Inflammatory macrophage treated with lipopolysaccharide for 4 hours (primary cell): ENCODE results near the gene ST8SIA5.

Source experiments
- DNase-seq: peaks from one replicate; pipeline ENCODE4 v3.0.0-alpha.2; 2020

The ST8SIA5 gene

GRCh38 chr18:46705521-46705920 lies 51.3 kb downstream of the ST8SIA5 start:
- no peak for DNase-seq

DNA sequence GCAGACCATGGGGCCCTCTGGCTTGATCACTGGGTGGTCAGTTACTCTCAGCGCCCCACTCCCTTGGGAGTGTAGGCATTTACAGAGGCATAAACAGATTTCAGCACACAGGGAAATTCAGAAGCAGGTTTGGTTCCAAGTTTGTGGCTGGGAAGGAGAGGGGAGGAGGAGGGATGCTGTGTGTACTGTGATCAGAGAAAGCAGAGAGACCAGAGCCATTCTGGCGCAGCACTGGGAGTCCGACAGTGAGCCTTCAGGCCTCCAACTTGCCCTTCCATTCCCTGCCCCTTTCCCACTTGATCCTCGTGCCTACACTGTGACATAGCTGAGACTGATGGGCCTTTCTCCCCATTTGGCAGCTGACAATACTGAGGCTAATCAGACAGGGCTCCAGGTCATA lies 52.0 kb downstream of the ST8SIA5 start:
- DNase-seq = no peak

- no peak for DNase-seq
Observed at GRCh38 chr18:46704189-46704588, 52.7 kb downstream of the ST8SIA5 start.

DNA sequence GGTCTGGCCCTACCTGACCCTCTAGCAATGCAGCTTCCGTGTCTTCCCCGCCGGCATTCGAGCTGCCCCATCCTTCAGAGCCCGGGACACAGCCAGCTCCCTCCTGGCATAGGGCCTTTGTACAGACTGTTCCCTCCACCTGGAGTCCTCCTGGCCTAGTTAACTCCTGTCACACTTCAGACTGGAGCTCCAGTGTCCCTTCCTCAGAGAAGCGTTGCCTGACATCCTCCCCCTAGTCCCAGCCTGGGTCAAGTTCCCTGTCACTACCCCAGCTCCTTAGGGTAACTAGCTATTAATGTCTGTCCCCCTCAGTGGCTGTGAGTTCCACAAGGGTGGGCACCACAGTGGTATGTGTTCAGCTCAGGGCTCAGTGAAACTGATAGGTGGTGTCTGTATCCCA lies 54.4 kb downstream of the ST8SIA5 start:
- no peak for DNase-seq

GRCh38 chr18:46700066-46700824 lies 56.6 kb downstream of the ST8SIA5 start:
- no peak for DNase-seq

GRCh38 chr18:46696702-46697101 lies 60.2 kb downstream of the ST8SIA5 start:
- no peak for DNase-seq

- no peak for DNase-seq
Observed at GRCh38 chr18:46696268-46696667, 60.6 kb downstream of the ST8SIA5 start.

GRCh38 chr18:46693996-46694395 lies 62.9 kb downstream of the ST8SIA5 start:
- DNase-seq = no peak

- no peak for DNase-seq
Observed at GRCh38 chr18:46688853-46689525, 67.9 kb downstream of the ST8SIA5 start.

DNA sequence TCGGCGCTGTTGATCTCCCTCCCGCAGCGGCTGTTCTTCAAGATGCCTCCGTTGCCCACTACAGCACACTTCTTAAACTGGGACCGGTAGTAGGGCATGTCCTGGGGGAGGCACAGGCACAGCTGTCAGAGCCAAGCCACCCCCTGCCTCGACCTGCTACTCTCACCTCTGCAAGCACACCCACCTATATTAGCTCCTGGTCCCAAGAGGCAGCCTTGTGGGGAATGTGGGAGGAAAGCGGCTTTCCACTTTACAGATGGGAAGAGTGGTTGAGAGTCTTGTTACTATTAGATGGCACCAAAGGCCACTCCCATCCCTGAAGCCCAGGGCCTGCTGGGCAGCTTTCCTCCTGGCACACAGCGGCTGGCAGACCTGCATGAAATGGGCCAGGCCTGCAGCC lies 70.7 kb downstream of the ST8SIA5 start:
- no peak for DNase-seq

GRCh38 chr18:46683252-46683651 lies 73.6 kb downstream of the ST8SIA5 start:
- no peak for DNase-seq

- no peak for DNase-seq
Observed at GRCh38 chr18:46680784-46681695, 75.8 kb downstream of the ST8SIA5 start.

DNA sequence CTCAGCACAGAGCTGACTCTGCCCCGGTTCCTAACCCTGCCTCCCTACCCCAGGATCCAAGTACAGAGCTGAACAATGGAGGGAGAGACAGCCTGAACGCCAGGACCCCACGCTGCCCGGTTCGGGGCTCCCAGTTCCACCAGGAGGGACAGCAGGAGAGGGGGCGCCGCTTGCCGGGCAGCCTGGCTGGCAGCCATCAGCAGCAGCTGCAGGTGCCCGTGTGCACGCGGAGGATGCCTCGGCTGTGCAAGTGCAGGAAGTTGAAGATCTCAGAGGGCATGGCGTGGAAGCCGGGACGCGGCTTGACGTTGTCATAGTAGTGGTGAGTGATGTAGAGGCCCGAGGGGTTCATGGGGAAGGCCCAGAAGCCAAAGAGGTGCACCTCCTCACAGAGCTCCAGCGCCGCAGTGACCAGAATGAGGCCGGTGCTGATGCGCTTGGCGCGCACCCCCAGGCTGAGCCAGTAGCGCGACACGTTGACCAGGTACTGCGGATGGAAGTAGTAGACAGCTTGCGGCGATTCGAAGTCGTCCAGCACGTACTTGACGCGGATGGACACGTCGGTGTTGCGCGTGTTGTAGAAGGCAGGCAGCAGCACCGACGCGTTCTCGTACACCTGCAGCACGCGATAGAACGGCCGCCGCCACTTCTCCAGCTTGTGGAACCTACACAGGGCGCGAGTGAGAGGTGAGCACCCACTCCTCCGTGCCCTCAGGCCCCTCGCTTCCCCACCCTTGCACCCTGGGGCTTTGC lies 76.8 kb downstream of the ST8SIA5 start:
- DNase-seq = no peak

- peak; percentile 5 for DNase-seq
Observed at GRCh38 chr18:46678785-46679399, 78.0 kb downstream of the ST8SIA5 start.

GRCh38 chr18:46678041-46678440 lies 78.8 kb downstream of the ST8SIA5 start:
- no peak for DNase-seq

GRCh38 chr18:46677611-46678010 lies 79.2 kb downstream of the ST8SIA5 start:
- no peak for DNase-seq

DNA sequence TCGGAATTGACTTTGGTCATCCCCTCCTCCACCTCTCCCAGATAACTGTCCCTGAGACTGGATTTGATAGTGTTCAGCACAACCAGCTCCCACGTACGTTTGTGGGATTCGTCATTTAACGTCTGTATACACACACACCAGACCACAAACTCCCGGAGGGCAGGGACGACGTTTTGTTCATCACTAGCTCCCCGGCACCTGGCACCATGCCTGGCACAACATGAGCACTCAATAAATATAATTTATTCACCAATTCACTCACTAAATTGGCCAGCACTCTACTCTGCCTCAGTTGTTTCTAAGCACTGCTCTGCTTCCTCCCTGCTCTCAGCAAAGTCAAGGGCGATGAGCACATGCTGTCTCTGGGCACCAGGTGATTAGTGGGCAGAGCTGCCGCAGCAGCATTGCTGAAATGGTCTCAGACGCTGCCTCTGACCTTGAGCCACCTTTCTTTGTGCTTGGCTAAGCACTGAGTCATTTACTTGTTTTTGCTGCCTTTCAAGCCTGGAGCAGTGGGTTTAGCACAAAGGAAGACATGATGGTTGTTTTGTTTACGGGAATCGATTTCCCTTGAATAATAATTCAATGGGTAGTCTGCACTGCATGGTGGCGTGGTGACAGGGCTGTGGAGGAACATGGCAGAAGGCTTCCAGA lies 80.5 kb downstream of the ST8SIA5 start:
- DNase-seq = no peak

DNA sequence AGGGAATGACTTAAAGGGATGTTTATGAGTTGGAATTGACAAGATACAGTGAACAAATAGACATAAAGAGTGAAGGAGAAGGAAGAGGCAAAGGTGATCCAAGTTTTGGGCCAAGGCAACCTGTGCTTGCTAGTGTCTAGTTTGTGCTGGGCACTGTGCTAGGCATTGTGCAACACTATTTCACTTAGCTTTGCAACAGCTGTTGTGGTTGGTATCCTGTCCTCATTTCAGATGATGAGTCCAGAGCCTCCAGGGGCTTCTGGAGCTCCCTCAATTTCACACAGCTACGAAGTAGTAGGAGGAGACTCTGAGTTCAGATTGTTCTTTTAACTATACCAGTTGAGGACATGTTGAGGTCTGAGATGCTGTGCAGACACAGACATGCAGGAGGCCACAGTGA lies 81.7 kb downstream of the ST8SIA5 start:
- DNase-seq = no peak

- no peak for DNase-seq
Observed at GRCh38 chr18:46672062-46672970, 84.5 kb downstream of the ST8SIA5 start.

GRCh38 chr18:46668694-46669093 lies 88.2 kb downstream of the ST8SIA5 start:
- no peak for DNase-seq

DNA sequence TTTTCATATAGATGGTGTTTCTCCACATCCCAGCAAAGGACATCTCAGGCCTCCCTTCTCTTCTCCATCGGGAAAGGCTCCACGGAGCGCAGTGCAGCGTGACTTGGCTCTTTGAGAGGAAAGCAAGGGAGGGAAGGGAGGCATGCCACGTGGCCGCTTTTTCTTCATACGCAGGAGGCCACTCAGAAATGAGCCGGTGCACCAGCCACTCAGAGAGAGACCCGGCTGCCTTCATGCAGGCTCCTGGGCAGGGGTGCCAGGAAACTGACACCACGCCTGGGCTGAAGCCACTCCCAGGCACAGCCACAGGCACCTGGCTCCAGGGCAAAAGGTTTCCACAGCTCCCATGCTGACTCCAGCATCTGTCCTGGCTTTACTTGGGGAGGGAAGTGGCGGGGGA lies 88.7 kb downstream of the ST8SIA5 start:
- no peak for DNase-seq
